Activated CD8-positive, alpha-beta T cell treated with anti-CD3 and anti-CD28 coated beads for 36 hours (primary cell): ENCODE data around the gene EIF4EBP2. TPM values are rescaled to one million over a fixed set of nuclear protein-coding genes. Genes with fewer than 3 reads are reported as not detected.

Experiments used
- ATAC-seq: fragments of 200-7000 bp; cut with Tn5 transposase; one replicate; pipeline ENCODE4 v1.10.0; 2021; ENCODE audit warnings: mild to moderate bottlenecking, moderate library complexity
- CTCF ChIA-PET: fragments of 350-600 bp; sonication (Branson Sonifier 250); formaldehyde crosslinking; loops from one replicate; lab custom pipeline; 2021; ENCODE audit warnings: antibody characterized with exemption; lab: Charles Lee
- POLR2A ChIA-PET: fragments of 350-600 bp; sonication (Branson Sonifier 250); formaldehyde crosslinking; loops from one replicate; lab custom pipeline; 2021; ENCODE audit warnings: antibody characterized with exemption; lab: Charles Lee
- DNase-seq: peaks from one replicate; pipeline ENCODE4 v3.0.0-alpha.2; 2020
- H3K27ac Mint-ChIP-seq: one replicate; pipeline ENCODE4 v1.8.0; 2021; ENCODE audit warnings: mild to moderate bottlenecking, mixed read lengths
- H3K27me3 Mint-ChIP-seq: one replicate; pipeline ENCODE4 v1.8.0; 2021; ENCODE audit warnings: mixed read lengths
- H3K36me3 Mint-ChIP-seq: one replicate; pipeline ENCODE4 v1.8.0; 2021; ENCODE audit warnings: low read depth, mixed read lengths
- H3K4me1 Mint-ChIP-seq: one replicate; pipeline ENCODE4 v1.8.0; 2021; ENCODE audit warnings: low read depth, mixed read lengths
- H3K4me3 Mint-ChIP-seq: one replicate; pipeline ENCODE4 v1.8.0; 2021; ENCODE audit warnings: mild to moderate bottlenecking, moderate library complexity, mixed read lengths
- H3K9me3 Mint-ChIP-seq: one replicate; pipeline ENCODE4 v1.8.0; 2021; ENCODE audit warnings: mixed read lengths
- CTCF ChIP-seq: fragments of 200-600 bp; IDR thresholded peaks from one replicate; pipeline ENCODE4 v1.8.0; 2022; ENCODE audit warnings: antibody characterized with exemption, mild to moderate bottlenecking
- intact Hi-C: fragments of 100-400 bp; cut with micrococcal nuclease; formaldehyde crosslinking; loops from one replicate; pipeline ENCODE4 v1.10.0; 2022
- total RNA-seq, 2 experiments: library from RNA; stranded (reverse); gene quantifications; one replicate each; pipeline ENCODE4 v1.2.3, GENCODE V29; 2021

EIF4EBP2 gene
- total RNA-seq, 2 experiments from 2014 or later: 23.5 to 24.0 TPM

GRCh38 chr10:70363971-70364771, 39.8 kb upstream of the EIF4EBP2 start:
- CTCF ChIA-PET: interaction anchor here (0.5 to 11.6 kb wide), 61 partner anchors 9 to 465 kb away, joined by 3 to 321 read pairs (median 4); partner anchors contain the start of genes EIF4EBP2, LRRC20, PPA1 and SAR1A
- Mint-ChIP-seq H3K4me3 (no peak overlapping the region), H3K27me3 (no peaks in the 10 kb centered on the region), H3K36me3 (peaks cover 3% of the 10 kb centered on the region), H3K4me1 (peaks cover 9% of the 10 kb centered on the region), H3K9me3 (no peaks in the 10 kb centered on the region), H3K27ac (no peak overlapping the region)
- peak; percentile 87 for TF ChIP-seq CTCF
- POLR2A ChIA-PET: interaction anchor here (1.2 to 1.9 kb wide), 4 partner anchors 8 to 142 kb away, joined by 3 to 15 read pairs (median 6); partner anchors contain the start of gene PPA1
- intact Hi-C loops: loop anchor here (1.0 kb wide), 1 partner anchor 143 kb away; no protein-coding TSS in a partner anchor
- ATAC-seq: peak; percentile 99
- peak; percentile 90 for DNase-seq

- H3K27me3 Mint-ChIP-seq: no peaks in the 10 kb centered on the region
- no peak for TF ChIP-seq CTCF
- DNase-seq: no peak
- no peak overlapping the region for H3K4me3 Mint-ChIP-seq
- H3K9me3 Mint-ChIP-seq: no peaks in the 10 kb centered on the region
- H3K36me3 Mint-ChIP-seq: peaks cover 3% of the 10 kb centered on the region
- no peak for ATAC-seq
- no peak overlapping the region for H3K27ac Mint-ChIP-seq
- CTCF ChIA-PET: interaction anchor here (0.6 to 11.6 kb wide), 49 partner anchors 9 to 303 kb away, joined by 3 to 321 read pairs (median 5); partner anchors contain the start of genes EIF4EBP2, LRRC20, PPA1 and SAR1A
- intact Hi-C loops: loop anchor here (1.0 kb wide), 1 partner anchor 143 kb away; no protein-coding TSS in a partner anchor
- peaks cover 9% of the 10 kb centered on the region for H3K4me1 Mint-ChIP-seq
- POLR2A ChIA-PET: interaction anchor here (1.2 to 1.9 kb wide), 4 partner anchors 9 to 142 kb away, joined by 3 to 15 read pairs (median 6); partner anchors contain the start of gene PPA1
These were observed 39.2 kb upstream of the EIF4EBP2 start for GRCh38 chr10:70364772-70365091.

- POLR2A ChIA-PET: interaction anchor here (1.4 kb wide), 1 partner anchor 135 kb away, joined by 3 read pairs; the partner anchor contains the start of gene PPA1
- no peak for DNase-seq
- no peak overlapping the region for H3K4me3 Mint-ChIP-seq
- H3K27me3 Mint-ChIP-seq: no peaks in the 10 kb centered on the region
- H3K27ac Mint-ChIP-seq: no peak overlapping the region
- H3K36me3 Mint-ChIP-seq: peaks cover 3% of the 10 kb centered on the region
- TF ChIP-seq CTCF: no peak
- intact Hi-C loops: no loop called here
- CTCF ChIA-PET: interaction anchor here (2.5 to 11.6 kb wide), 2 partner anchors 12 to 145 kb away, joined by 11 to 321 read pairs; no protein-coding TSS in a partner anchor
- no peaks in the 10 kb centered on the region for H3K9me3 Mint-ChIP-seq
- ATAC-seq: no peak
- H3K4me1 Mint-ChIP-seq: peaks cover 9% of the 10 kb centered on the region
These were observed 36.6 kb upstream of the EIF4EBP2 start for GRCh38 chr10:70367195-70367796.

DNA sequence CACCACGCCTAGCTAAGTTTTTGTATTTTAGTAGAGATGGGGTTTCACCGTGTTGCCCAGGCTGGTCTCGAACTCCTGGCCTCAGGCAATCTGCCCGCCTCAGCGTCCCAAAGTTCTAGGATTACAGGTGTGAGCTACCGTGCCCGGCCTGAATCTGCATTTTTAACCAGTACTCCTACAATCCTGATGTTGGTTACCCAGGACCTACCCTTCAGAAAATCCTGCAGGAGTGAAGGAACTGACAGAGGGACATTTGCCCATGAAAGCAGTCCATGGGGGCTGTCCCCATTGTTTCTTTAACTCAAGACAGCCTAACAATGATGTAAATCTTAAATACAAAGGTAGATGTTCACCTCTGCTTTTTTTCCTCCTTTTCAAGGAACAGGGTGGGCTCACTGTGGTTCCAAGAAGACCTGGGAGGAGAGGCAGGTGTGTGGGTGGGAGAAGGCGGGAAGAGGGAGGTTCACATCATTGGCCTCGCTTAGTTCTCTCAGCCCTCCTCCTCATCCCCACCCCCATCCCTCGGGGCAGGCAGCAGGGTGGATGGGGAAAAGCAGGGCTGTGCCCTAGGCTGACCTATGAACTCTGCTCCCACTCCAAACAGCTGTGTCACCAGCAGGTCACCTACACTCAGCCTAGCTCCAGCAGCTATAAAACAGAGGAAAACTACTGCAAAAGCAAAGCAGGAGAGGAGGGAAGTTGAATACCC, 35.0 kb upstream of the EIF4EBP2 start:
- CTCF ChIA-PET: interaction anchor here (2.5 to 11.6 kb wide), 2 partner anchors 10 to 147 kb away, joined by 11 to 321 read pairs; no protein-coding TSS in a partner anchor
- intact Hi-C loops: no loop called here
- ATAC-seq (no peak), DNase-seq (no peak)
- Mint-ChIP-seq H3K36me3 (peaks cover 5% of the 10 kb centered on the region), H3K4me3 (no peak overlapping the region), H3K9me3 (no peaks in the 10 kb centered on the region), H3K4me1 (peaks cover 9% of the 10 kb centered on the region), H3K27ac (no peak overlapping the region), H3K27me3 (no peaks in the 10 kb centered on the region)
- POLR2A ChIA-PET: no interaction called here
- no peak for TF ChIP-seq CTCF
